ENCODE results near the gene ENSA. TPM values are rescaled to one million over a fixed set of nuclear protein-coding genes. Genes with fewer than 3 reads are reported as not detected.

The ENSA gene
- total RNA-seq, 1 experiment from 2014 or later, result 254 TPM

DNA sequence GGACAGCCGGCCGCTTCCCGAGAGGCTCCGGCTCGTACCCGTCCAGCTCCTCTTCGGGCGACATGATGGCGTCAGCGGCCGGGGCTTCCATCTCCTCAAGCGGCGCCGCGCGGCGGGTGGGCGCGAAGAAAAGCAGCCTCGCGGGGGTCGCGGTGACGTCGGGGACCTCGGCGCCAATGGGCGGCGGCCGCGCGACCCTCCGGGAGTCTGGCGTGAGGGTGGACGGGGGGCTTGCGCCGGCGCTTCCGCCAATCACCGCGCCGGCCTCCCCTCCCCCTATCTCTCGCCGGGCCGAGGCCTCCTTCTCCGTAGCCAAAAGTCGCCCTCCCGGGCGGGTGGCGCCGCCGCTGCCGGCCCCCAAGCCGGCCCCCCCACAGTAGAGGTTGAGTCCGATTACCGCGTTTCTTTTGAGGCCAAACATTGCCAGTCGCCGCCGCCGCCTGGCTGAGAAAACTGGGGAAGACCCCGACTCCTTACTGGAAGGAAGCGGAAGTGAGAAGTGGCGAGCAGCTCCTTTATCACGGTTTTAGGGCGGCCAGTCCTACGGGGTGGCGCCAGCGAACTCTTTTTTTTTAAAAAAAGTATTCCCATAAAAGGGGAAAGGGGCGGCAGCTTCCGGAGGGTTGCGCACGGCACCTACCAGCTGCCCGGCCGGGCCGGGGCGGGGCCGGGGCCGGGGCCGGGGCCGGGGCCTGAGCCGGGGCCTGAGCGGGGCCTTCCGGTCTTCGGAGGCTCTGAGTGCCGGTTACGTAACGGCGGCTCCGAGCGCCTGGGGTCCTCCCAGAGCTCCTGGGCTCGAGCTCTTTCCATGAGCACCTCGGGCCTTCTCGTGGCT lies 50.1 kb downstream of the ENSA start, which contains the start of gene MCL1 (continued):
- TF ChIP-seq STAT6 (CRISPR knock-in tag; conservative IDR thresholded peaks at IDR 0.05; ENCODE audit: low read depth), result no peak
- TF ChIP-seq, protein P1, sequence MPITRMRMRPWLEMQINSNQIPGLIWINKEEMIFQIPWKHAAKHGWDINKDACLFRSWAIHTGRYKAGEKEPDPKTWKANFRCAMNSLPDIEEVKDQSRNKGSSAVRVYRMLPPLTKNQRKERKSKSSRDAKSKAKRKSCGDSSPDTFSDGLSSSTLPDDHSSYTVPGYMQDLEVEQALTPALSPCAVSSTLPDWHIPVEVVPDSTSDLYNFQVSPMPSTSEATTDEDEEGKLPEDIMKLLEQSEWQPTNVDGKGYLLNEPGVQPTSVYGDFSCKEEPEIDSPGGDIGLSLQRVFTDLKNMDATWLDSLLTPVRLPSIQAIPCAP (CRISPR knock-in tag; IDR thresholded peaks at IDR 0.05), result no peak
- TF ChIP-seq FOXK1 (CRISPR knock-in tag; IDR thresholded peaks at IDR 0.05), result peak; percentile 61
- no peak for TF ChIP-seq USF1 (CRISPR knock-in tag; IDR thresholded peaks at IDR 0.05)
- TF ChIP-seq CTCF (IDR thresholded peaks at IDR 0.05), result no peak
- TF ChIP-seq SOX15 (CRISPR knock-in tag; IDR thresholded peaks at IDR 0.05), result no peak
- peak; percentile 78 for TF ChIP-seq EMX1 (CRISPR knock-in tag; IDR thresholded peaks at IDR 0.05)
- TF ChIP-seq TCF7 (CRISPR knock-in tag; IDR thresholded peaks at IDR 0.05; ENCODE audit: low read depth), result no peak
- no peak for TF ChIP-seq ZNF317 (CRISPR knock-in tag; IDR thresholded peaks at IDR 0.05; ENCODE audit: borderline replicate concordance, low read depth)
- peak; percentile 59 for TF ChIP-seq SP1 (CRISPR knock-in tag; conservative IDR thresholded peaks at IDR 0.05)
- TF ChIP-seq NR3C1 (CRISPR knock-in tag; conservative IDR thresholded peaks at IDR 0.05; ENCODE audit: low read depth), result no peak
- TF ChIP-seq TEAD1 (CRISPR knock-in tag; IDR thresholded peaks at IDR 0.05), result 0 out of 2 replicates have a peak, but pooled peaks have one; percentile 7
- peak; percentile 71; the same call in 1 of the 2 replicates for TF ChIP-seq ZBTB43 (CRISPR knock-in tag; IDR thresholded peaks at IDR 0.05)
- TF ChIP-seq ZNF532 (CRISPR knock-in tag; IDR thresholded peaks at IDR 0.05; ENCODE audit: borderline replicate concordance), result peak; percentile 72; the same call in 1 of the 2 replicates
- TF ChIP-seq FOXP4 (CRISPR knock-in tag; IDR thresholded peaks at IDR 0.05), result peak; percentile 82
- TF ChIP-seq, protein P2, sequence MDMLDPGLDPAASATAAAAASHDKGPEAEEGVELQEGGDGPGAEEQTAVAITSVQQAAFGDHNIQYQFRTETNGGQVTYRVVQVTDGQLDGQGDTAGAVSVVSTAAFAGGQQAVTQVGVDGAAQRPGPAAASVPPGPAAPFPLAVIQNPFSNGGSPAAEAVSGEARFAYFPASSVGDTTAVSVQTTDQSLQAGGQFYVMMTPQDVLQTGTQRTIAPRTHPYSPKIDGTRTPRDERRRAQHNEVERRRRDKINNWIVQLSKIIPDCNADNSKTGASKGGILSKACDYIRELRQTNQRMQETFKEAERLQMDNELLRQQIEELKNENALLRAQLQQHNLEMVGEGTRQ (CRISPR knock-in tag; IDR thresholded peaks at IDR 0.05), result no peak
- no peak for TF ChIP-seq CREB1 (CRISPR knock-in tag; IDR thresholded peaks at IDR 0.05)
- no peak for TF ChIP-seq NR1H2 (CRISPR knock-in tag; IDR thresholded peaks at IDR 0.05)
- peak; percentile 10; the same call in 1 of the 2 replicates for TF ChIP-seq E2F4 (CRISPR knock-in tag; IDR thresholded peaks at IDR 0.05; ENCODE audit: borderline replicate concordance, low read depth)
- TF ChIP-seq, protein P3, sequence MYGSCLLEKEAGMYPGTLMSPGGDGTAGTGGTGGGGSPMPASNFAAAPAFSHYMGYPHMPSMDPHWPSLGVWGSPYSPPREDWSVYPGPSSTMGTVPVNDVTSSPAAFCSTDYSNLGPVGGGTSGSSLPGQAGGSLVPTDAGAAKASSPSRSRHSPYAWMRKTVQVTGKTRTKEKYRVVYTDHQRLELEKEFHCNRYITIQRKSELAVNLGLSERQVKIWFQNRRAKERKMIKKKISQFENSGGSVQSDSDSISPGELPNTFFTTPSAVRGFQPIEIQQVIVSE (CRISPR knock-in tag; IDR thresholded peaks at IDR 0.05; ENCODE audit: borderline replicate concordance), result no peak

Measured in WTC11 (cell line).